ENCODE measurements around the gene HLA-DQA1.

HLA-DQA1 gene

GRCh38 chr6:32610682-32611296 is 26.4 kb upstream of the HLA-DQA1 start:
- TF ChIP-seq, protein P1, sequence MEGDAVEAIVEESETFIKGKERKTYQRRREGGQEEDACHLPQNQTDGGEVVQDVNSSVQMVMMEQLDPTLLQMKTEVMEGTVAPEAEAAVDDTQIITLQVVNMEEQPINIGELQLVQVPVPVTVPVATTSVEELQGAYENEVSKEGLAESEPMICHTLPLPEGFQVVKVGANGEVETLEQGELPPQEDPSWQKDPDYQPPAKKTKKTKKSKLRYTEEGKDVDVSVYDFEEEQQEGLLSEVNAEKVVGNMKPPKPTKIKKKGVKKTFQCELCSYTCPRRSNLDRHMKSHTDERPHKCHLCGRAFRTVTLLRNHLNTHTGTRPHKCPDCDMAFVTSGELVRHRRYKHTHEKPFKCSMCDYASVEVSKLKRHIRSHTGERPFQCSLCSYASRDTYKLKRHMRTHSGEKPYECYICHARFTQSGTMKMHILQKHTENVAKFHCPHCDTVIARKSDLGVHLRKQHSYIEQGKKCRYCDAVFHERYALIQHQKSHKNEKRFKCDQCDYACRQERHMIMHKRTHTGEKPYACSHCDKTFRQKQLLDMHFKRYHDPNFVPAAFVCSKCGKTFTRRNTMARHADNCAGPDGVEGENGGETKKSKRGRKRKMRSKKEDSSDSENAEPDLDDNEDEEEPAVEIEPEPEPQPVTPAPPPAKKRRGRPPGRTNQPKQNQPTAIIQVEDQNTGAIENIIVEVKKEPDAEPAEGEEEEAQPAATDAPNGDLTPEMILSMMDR (IDR thresholded peaks at IDR 0.05; ENCODE audit: low read depth, low read length) = no peak
- DNase-seq (ENCODE audit: extremely low read depth, low read depth) = no peak

- no peak for DNase-seq (ENCODE audit: extremely low read depth, low read depth)
- TF ChIP-seq, protein P1 (IDR thresholded peaks at IDR 0.05; ENCODE audit: low read depth, low read length) = no peak
Observed at GRCh38 chr6:32613475-32613874, 23.7 kb upstream of the HLA-DQA1 start.

DNA sequence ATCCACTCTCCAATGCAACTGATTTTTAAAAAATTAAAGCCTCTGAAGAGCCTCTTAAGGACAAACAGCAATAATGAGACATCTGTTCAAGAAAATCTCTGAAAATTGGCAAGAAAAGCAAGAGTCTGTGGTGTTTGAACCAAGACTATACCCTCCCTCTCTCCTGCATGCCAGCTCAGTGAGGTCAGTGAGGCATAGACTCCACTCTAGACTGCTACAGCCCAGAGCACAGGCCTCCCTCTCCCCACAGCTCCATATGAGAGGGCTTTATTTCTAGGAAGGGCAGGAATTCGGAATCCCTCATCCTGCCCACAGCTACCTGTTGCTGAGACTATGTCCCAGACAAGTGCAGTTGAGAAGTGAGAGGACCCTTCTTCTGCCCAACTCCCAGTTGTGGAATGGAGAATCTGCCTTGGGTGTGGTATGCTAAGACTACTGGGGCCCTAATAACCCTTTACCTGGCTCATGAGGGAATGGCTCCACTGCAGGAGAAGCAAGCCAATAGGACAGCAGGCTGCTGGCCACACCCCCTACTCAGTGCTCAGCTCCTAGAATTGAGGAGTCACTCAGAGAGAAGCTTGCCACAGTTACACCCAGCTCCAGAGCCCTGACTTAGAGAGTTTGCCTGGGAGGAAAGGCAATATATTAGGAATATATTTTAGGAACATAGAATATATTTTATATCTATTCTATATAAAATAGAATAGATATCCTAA is 22.7 kb upstream of the HLA-DQA1 start:
- no peak for DNase-seq (ENCODE audit: extremely low read depth, low read depth)
- TF ChIP-seq, protein P1 (IDR thresholded peaks at IDR 0.05; ENCODE audit: low read depth, low read length) = no peak

DNA sequence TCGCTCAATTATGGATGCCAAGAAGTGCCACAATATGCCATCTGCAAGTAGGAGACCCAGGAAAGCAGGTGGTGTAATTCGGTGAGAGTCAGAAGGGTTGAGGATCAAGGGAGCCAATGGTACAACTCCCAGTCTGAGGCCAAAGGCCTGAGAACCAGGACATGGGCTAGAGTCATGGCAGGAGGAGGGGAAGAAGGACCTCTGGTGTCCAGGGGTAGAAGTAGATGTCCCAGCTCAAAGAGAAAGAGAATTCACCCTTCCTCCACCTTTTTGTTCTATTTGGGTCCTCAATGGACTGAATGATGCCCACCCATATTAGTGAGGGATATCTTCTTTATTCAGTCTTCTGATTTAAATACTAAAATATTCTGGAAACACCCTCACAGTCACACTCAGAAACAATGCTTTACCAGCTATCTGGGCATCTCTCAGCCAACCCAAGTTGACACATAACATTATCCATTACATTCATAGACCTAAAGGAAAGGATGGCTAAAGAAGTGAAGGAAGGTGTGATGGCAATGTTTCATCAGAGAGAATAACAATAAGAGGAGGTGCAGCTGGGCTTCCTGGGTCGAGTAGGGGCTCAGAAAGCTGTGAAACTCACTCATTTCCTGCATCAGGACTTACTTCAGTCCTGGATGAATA is 21.2 kb upstream of the HLA-DQA1 start:
- no peak for DNase-seq (ENCODE audit: extremely low read depth, low read depth)
- TF ChIP-seq, protein P1 (IDR thresholded peaks at IDR 0.05; ENCODE audit: low read depth, low read length) = no peak

GRCh38 chr6:32617751-32618150 is 19.5 kb upstream of the HLA-DQA1 start:
- DNase-seq (ENCODE audit: extremely low read depth, low read depth) = no peak
- TF ChIP-seq, protein P1 (IDR thresholded peaks at IDR 0.05; ENCODE audit: low read depth, low read length) = no peak

DNA sequence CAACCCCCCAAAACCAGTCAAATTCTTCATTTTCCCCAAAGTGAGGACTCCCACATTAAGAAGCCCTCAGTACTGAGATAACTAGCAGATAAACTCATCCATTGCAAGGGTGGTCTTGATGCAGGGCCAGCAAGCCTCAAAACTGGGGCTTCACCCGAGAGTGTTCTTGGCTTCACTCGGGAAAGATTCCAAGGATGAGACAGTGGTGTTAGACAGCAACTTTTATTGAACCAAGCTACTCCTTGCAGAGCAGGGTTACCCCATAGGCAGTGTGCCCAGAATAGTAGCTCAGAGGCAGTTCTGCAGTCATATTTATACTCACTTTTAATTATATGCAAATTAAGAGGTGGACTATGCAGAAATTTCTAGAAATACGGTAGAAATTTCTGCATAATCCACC is 15.8 kb upstream of the HLA-DQA1 start:
- TF ChIP-seq, protein P1 (IDR thresholded peaks at IDR 0.05; ENCODE audit: low read depth, low read length) = no peak
- DNase-seq (ENCODE audit: extremely low read depth, low read depth) = no peak
